Activated T-cell treated with anti-CD3 and anti-CD28 coated beads, Interleukin-2, amount 50 U/mL, for 4 hours (primary cell): ENCODE data around the gene SMARCA4. TPM values are rescaled to one million over a fixed set of nuclear protein-coding genes. Genes with fewer than 3 reads are reported as not detected.

Experiments
- ATAC-seq, 2 donors: fragments of 200-7000 bp; cut with Tn5 transposase; one replicate each; pipeline ENCODE4 v1.10.0; 2021
- DNase-seq: peaks from one replicate; pipeline ENCODE4 v3.0.0-alpha.2; 2020
- H3K27me3 Mint-ChIP-seq: one replicate; pipeline ENCODE4 v1.8.0; 2021; ENCODE audit warnings: low read depth, mixed read lengths
- H3K36me3 Mint-ChIP-seq: one replicate; pipeline ENCODE4 v1.8.0; 2022; ENCODE audit warnings: mixed read lengths; ENCODE audit not compliant: insufficient read depth
- H3K4me1 Mint-ChIP-seq: one replicate; pipeline ENCODE4 v1.8.0; 2021; ENCODE audit warnings: low read depth, mixed read lengths
- H3K4me3 Mint-ChIP-seq: one replicate; pipeline ENCODE4 v1.8.0; 2021; ENCODE audit warnings: mild to moderate bottlenecking, moderate library complexity, mixed read lengths
- H3K9me3 Mint-ChIP-seq: one replicate; pipeline ENCODE4 v1.8.0; 2021; ENCODE audit warnings: mixed read lengths
- total RNA-seq, 3 donors: library from RNA; stranded (reverse); gene quantifications; one replicate each; pipeline ENCODE4 v1.2.1, GENCODE V29; 2021

The SMARCA4 gene
- total RNA-seq, 3 donors from 2014 or later, result 160 to 168 (median 162) TPM

- Mint-ChIP-seq H3K36me3 (peaks cover 43% of the 10 kb centered on the region), H3K4me1 (no peaks in the 10 kb centered on the region), H3K27me3 (no peaks in the 10 kb centered on the region), H3K4me3 (no peak overlapping the region), H3K9me3 (no peaks in the 10 kb centered on the region)
- DNase-seq, result no peak
- no peak for ATAC-seq
Observed at GRCh38 chr19:10998666-10999065, 37.8 kb downstream of the SMARCA4 start.

GRCh38 chr19:11005521-11005920 lies 44.7 kb downstream of the SMARCA4 start:
- Mint-ChIP-seq H3K9me3 (no peaks in the 10 kb centered on the region), H3K4me3 (no peak overlapping the region), H3K4me1 (no peaks in the 10 kb centered on the region), H3K27me3 (no peaks in the 10 kb centered on the region), H3K36me3 (peaks cover 35% of the 10 kb centered on the region)
- DNase-seq, result no peak
- no peak for ATAC-seq

GRCh38 chr19:11007385-11007784 lies 46.6 kb downstream of the SMARCA4 start:
- H3K36me3 Mint-ChIP-seq, result peaks cover 35% of the 10 kb centered on the region
- H3K27me3 Mint-ChIP-seq, result no peaks in the 10 kb centered on the region
- H3K4me3 Mint-ChIP-seq, result no peak overlapping the region
- DNase-seq (no peak), ATAC-seq (no peak)
- no peaks in the 10 kb centered on the region for H3K4me1 Mint-ChIP-seq
- no peaks in the 10 kb centered on the region for H3K9me3 Mint-ChIP-seq

GRCh38 chr19:11007962-11008532 lies 47.2 kb downstream of the SMARCA4 start:
- ATAC-seq, result no peak
- Mint-ChIP-seq H3K4me1 (no peaks in the 10 kb centered on the region), H3K36me3 (peaks cover 37% of the 10 kb centered on the region), H3K27me3 (no peaks in the 10 kb centered on the region), H3K4me3 (no peak overlapping the region), H3K9me3 (no peaks in the 10 kb centered on the region)
- DNase-seq, result no peak

- ATAC-seq (no peak), DNase-seq (no peak)
- Mint-ChIP-seq H3K36me3 (peaks cover 46% of the 10 kb centered on the region), H3K9me3 (no peaks in the 10 kb centered on the region), H3K4me3 (no peak overlapping the region), H3K27me3 (no peaks in the 10 kb centered on the region), H3K4me1 (no peaks in the 10 kb centered on the region)
Observed at GRCh38 chr19:11010041-11010440, 49.2 kb downstream of the SMARCA4 start.

- no peak for ATAC-seq
- Mint-ChIP-seq H3K9me3 (no peaks in the 10 kb centered on the region), H3K27me3 (no peaks in the 10 kb centered on the region), H3K4me3 (no peak overlapping the region), H3K36me3 (peaks cover 48% of the 10 kb centered on the region), H3K4me1 (no peaks in the 10 kb centered on the region)
- no peak for DNase-seq
Observed at GRCh38 chr19:11012507-11012906, 51.7 kb downstream of the SMARCA4 start.

- DNase-seq (no peak), ATAC-seq (no peak)
- H3K27me3 Mint-ChIP-seq, result no peaks in the 10 kb centered on the region
- peaks cover 44% of the 10 kb centered on the region for H3K36me3 Mint-ChIP-seq
- H3K4me1 Mint-ChIP-seq, result no peaks in the 10 kb centered on the region
- no peak overlapping the region for H3K4me3 Mint-ChIP-seq
- H3K9me3 Mint-ChIP-seq, result no peaks in the 10 kb centered on the region
Observed at GRCh38 chr19:11013771-11014170, 52.9 kb downstream of the SMARCA4 start.

- no peak for ATAC-seq
- peaks cover 47% of the 10 kb centered on the region for H3K36me3 Mint-ChIP-seq
- H3K9me3 Mint-ChIP-seq, result no peaks in the 10 kb centered on the region
Observed at GRCh38 chr19:11014403-11014911, 53.6 kb downstream of the SMARCA4 start.

GRCh38 chr19:11016631-11017030 lies 55.8 kb downstream of the SMARCA4 start:
- H3K4me3 Mint-ChIP-seq, result no peak overlapping the region
- no peak for ATAC-seq
- no peaks in the 10 kb centered on the region for H3K4me1 Mint-ChIP-seq
- H3K36me3 Mint-ChIP-seq, result peaks cover 49% of the 10 kb centered on the region
- H3K9me3 Mint-ChIP-seq, result no peaks in the 10 kb centered on the region
- H3K27me3 Mint-ChIP-seq, result no peaks in the 10 kb centered on the region
- no peak for DNase-seq

More at GRCh38 chr19:11014403-11014911, 53.6 kb downstream of the SMARCA4 start:
- no peak for DNase-seq
- H3K27me3 Mint-ChIP-seq, result no peaks in the 10 kb centered on the region
- H3K4me1 Mint-ChIP-seq, result no peaks in the 10 kb centered on the region
- no peak overlapping the region for H3K4me3 Mint-ChIP-seq

GRCh38 chr19:11017275-11018035 lies 56.6 kb downstream of the SMARCA4 start:
- peaks cover 47% of the 10 kb centered on the region for H3K36me3 Mint-ChIP-seq
- no peak overlapping the region for H3K4me3 Mint-ChIP-seq
- no peaks in the 10 kb centered on the region for H3K4me1 Mint-ChIP-seq

GRCh38 chr19:11018179-11018578 lies 57.3 kb downstream of the SMARCA4 start:
- Mint-ChIP-seq H3K4me3 (no peak overlapping the region), H3K27me3 (no peaks in the 10 kb centered on the region), H3K4me1 (no peaks in the 10 kb centered on the region), H3K9me3 (no peaks in the 10 kb centered on the region), H3K36me3 (peaks cover 45% of the 10 kb centered on the region)
- no peak for DNase-seq
- ATAC-seq, result no peak

More at GRCh38 chr19:11017275-11018035, 56.6 kb downstream of the SMARCA4 start:
- no peaks in the 10 kb centered on the region for H3K27me3 Mint-ChIP-seq
- ATAC-seq (no peak), DNase-seq (no peak)
- H3K9me3 Mint-ChIP-seq, result no peaks in the 10 kb centered on the region

- DNase-seq (no peak), ATAC-seq (no peak)
- peaks cover 41% of the 10 kb centered on the region for H3K36me3 Mint-ChIP-seq
- H3K9me3 Mint-ChIP-seq, result no peaks in the 10 kb centered on the region
- no peak overlapping the region for H3K4me3 Mint-ChIP-seq
- H3K4me1 Mint-ChIP-seq, result no peaks in the 10 kb centered on the region
- no peaks in the 10 kb centered on the region for H3K27me3 Mint-ChIP-seq
Observed at GRCh38 chr19:11018763-11019162, 57.9 kb downstream of the SMARCA4 start.

- H3K36me3 Mint-ChIP-seq, result peaks cover 42% of the 10 kb centered on the region
- DNase-seq (no peak), ATAC-seq (no peak)
- no peaks in the 10 kb centered on the region for H3K4me1 Mint-ChIP-seq
- H3K4me3 Mint-ChIP-seq, result no peak overlapping the region
- no peaks in the 10 kb centered on the region for H3K9me3 Mint-ChIP-seq
- H3K27me3 Mint-ChIP-seq, result no peaks in the 10 kb centered on the region
Observed at GRCh38 chr19:11019262-11019661, 58.4 kb downstream of the SMARCA4 start.

GRCh38 chr19:11019824-11020223 lies 59.0 kb downstream of the SMARCA4 start:
- peaks cover 39% of the 10 kb centered on the region for H3K36me3 Mint-ChIP-seq
- no peaks in the 10 kb centered on the region for H3K9me3 Mint-ChIP-seq
- DNase-seq, result no peak
- no peaks in the 10 kb centered on the region for H3K4me1 Mint-ChIP-seq
- no peak for ATAC-seq
- H3K27me3 Mint-ChIP-seq, result no peaks in the 10 kb centered on the region
- no peak overlapping the region for H3K4me3 Mint-ChIP-seq

- Mint-ChIP-seq H3K9me3 (no peaks in the 10 kb centered on the region), H3K27me3 (no peaks in the 10 kb centered on the region), H3K4me1 (no peaks in the 10 kb centered on the region), H3K4me3 (no peak overlapping the region), H3K36me3 (peaks cover 34% of the 10 kb centered on the region)
- no peak for ATAC-seq
- DNase-seq, result no peak
Observed at GRCh38 chr19:11020423-11020822, 59.6 kb downstream of the SMARCA4 start.
